GM13976 (cell line): ENCODE measurements around the gene ALS2CL.

Source experiments
- DNase-seq: peaks from one replicate; pipeline ENCODE4 v3.0.0; 2012; ENCODE audit warnings: low spot score
- CTCF ChIP-seq: IDR thresholded peaks from 2 replicates; pipeline ENCODE4 v1.5.1; 2012; ENCODE audit warnings: borderline replicate concordance, mild to moderate bottlenecking; ENCODE audit not compliant: insufficient read depth; ENCODE audit errors: extremely low read depth, missing control alignments, control extremely low read depth
- in situ Hi-C: fragments of 300-500 bp; cut with MboI; formaldehyde crosslinking; loops from one replicate; pipeline ENCODE4 v1.12.0; 2022; ENCODE audit warnings: low sequenced_read_pairs, mixed read lengths, inconsistent platforms; ENCODE audit not compliant: unreplicated experiment

ALS2CL gene

GRCh38 chr3:46733026-46733800, 39.7 kb upstream of the ALS2CL start:
- in situ Hi-C loops = no loop called here
- no peak for TF ChIP-seq CTCF
- no peak for DNase-seq

- TF ChIP-seq CTCF = no peak
- DNase-seq = no peak
- in situ Hi-C loops = no loop called here
Observed at GRCh38 chr3:46731795-46732194, 38.3 kb upstream of the ALS2CL start.

GRCh38 chr3:46730819-46731218, 37.3 kb upstream of the ALS2CL start:
- TF ChIP-seq CTCF = no peak
- no peak for DNase-seq
- in situ Hi-C loops = no loop called here

GRCh38 chr3:46729038-46729437, 35.6 kb upstream of the ALS2CL start:
- in situ Hi-C loops = no loop called here
- no peak for DNase-seq
- no peak for TF ChIP-seq CTCF

GRCh38 chr3:46725621-46726314, 32.3 kb upstream of the ALS2CL start:
- DNase-seq = no peak
- no peak for TF ChIP-seq CTCF
- in situ Hi-C loops = no loop called here

- no peak for DNase-seq
- in situ Hi-C loops = loop anchor here (25.0 kb wide), 2 partner anchors 163 to 638 kb away; partner anchors contain the start of gene PTH1R
- no peak for TF ChIP-seq CTCF
Observed at GRCh38 chr3:46724424-46724823, 30.9 kb upstream of the ALS2CL start.
